VCaP (cell line): ENCODE measurements around the gene TOGARAM2.

Experiments
- H3K27ac ChIP-seq: fragments of 450-650 bp; 2 replicates; pipeline ENCODE4 v1.5.1; 2017
- CTCF ChIP-seq: fragments of 450-650 bp; conservative IDR thresholded peaks from 2 replicates; pipeline ENCODE4 v1.5.1; 2017; ENCODE audit warnings: mild to moderate bottlenecking, moderate library complexity

The TOGARAM2 gene

GRCh38 chr2:29059624-29060023 lies 78.5 kb downstream of the TOGARAM2 start:
- H3K27ac ChIP-seq, result no peak overlapping the region
- no peak for TF ChIP-seq CTCF

- no peak for TF ChIP-seq CTCF
- no peak overlapping the region for H3K27ac ChIP-seq
Measured at GRCh38 chr2:29060441-29060840, 79.3 kb downstream of the TOGARAM2 start.

GRCh38 chr2:29061176-29061575 lies 80.1 kb downstream of the TOGARAM2 start:
- no peak overlapping the region for H3K27ac ChIP-seq
- TF ChIP-seq CTCF, result no peak

- no peak for TF ChIP-seq CTCF
- no peak overlapping the region for H3K27ac ChIP-seq
Measured at GRCh38 chr2:29061616-29062015, 80.5 kb downstream of the TOGARAM2 start.

GRCh38 chr2:29062371-29062770 lies 81.3 kb downstream of the TOGARAM2 start:
- TF ChIP-seq CTCF, result no peak
- no peak overlapping the region for H3K27ac ChIP-seq

GRCh38 chr2:29063056-29063455 lies 82.0 kb downstream of the TOGARAM2 start:
- TF ChIP-seq CTCF, result no peak
- no peak overlapping the region for H3K27ac ChIP-seq

GRCh38 chr2:29063646-29064345 lies 82.7 kb downstream of the TOGARAM2 start:
- H3K27ac ChIP-seq, result no peak overlapping the region
- TF ChIP-seq CTCF, result no peak
